ENCODE data around the gene CORT. TPM values are rescaled to one million over a fixed set of nuclear protein-coding genes. Genes with fewer than 3 reads are reported as not detected.
"Not testable (repeated sequence)": the region's sequence is repeated elsewhere in the genome, so short reads cannot be mapped to it uniquely, and the experiment has no call there.

Gene CORT
- total RNA-seq, 1 donor = 0.27 TPM

GRCh38 chr1:10473145-10473765 is 23.4 kb downstream of the CORT start:
- no peak for DNase-seq (ENCODE audit: low read depth in 2 of 3, low spot score in 2 of 3)

- DNase-seq (ENCODE audit: low read depth in 2 of 3, low spot score in 2 of 3) = not testable (repeated sequence)
Measured at GRCh38 chr1:10474309-10474612, 24.4 kb downstream of the CORT start.

- peak; percentile 59 to 89 (median 86) for DNase-seq (ENCODE audit: low read depth in 2 of 3, low spot score in 2 of 3)
Measured at GRCh38 chr1:10474613-10475507, 25.0 kb downstream of the CORT start, which contains the start of gene PEX14. PEX14 (plus strand) TSS chr1:10474950; CDS start chr1:10474967, 17 bp downstream.

GRCh38 chr1:10475510-10475909 is 25.7 kb downstream of the CORT start:
- DNase-seq (ENCODE audit: low read depth in 2 of 3, low spot score in 2 of 3) = no peak

DNA sequence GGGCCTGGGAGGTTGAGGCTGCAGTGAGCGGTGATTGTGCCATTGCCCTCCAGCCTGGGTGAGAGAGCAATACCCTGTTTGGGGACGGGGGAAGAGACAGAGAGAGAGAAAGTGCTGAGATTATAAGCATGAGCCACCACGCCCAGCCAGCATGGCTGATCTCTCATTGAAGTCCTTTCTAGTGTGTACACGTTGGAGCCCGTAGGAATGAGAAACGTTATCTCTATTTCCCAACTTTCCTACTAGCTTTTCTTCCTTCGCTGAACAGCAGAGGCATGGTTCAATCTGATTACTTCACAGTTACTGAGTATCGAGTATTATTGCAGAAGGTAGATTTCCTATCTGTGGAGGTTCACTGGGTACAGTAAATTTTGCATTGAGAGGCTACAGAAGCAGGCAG is 29.5 kb downstream of the CORT start:
- DNase-seq (ENCODE audit: low read depth in 2 of 3, low spot score in 2 of 3) = no peak

GRCh38 chr1:10480614-10481013 is 30.8 kb downstream of the CORT start:
- no peak for DNase-seq (ENCODE audit: low read depth in 2 of 3, low spot score in 2 of 3)

- no peak for DNase-seq (ENCODE audit: low read depth in 2 of 3, low spot score in 2 of 3)
Measured at GRCh38 chr1:10484521-10484920, 34.7 kb downstream of the CORT start.

DNA sequence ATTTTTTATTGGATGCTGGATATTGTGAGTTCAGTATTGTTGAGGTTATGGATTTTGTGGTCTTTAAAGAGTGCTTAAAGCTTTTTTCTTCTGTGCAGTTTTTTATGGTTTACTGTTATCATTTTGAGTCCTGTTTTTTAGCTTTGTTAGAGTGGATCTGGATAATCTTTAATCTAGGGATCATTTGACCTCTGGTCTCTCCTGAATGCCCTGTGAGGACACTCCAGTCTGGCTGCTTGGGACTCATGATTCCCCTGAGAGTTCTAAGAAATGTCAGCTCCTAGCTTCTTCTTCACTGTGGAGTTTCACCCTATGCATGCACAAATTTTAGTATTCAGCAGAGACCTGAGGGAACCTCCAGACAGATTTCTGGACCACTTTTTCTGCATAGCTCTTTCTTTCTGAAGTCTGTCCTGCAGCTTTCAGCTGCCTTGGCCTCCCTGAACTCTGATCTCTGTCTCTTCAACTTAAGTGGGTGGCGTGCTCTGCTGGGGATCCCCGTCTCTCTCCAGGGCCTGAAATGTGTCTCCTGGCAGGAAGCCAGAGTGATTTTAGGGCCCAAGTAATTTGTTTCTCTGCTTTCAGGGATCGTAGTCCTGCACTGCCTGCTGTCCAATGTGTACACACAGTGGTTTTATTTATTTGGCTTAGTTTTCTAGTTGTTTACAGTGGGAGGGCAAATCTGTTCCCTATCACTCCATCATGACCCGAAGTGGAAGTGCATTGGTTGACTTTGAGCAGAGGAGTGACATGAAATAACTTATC is 39.6 kb downstream of the CORT start:
- DNase-seq (ENCODE audit: low read depth in 2 of 3, low spot score in 2 of 3) = no peak

GRCh38 chr1:10490286-10490970 is 40.6 kb downstream of the CORT start:
- no peak for DNase-seq (ENCODE audit: low read depth in 2 of 3, low spot score in 2 of 3)

- no peak for DNase-seq (ENCODE audit: low read depth in 2 of 3, low spot score in 2 of 3)
Measured at GRCh38 chr1:10494418-10494753, 44.6 kb downstream of the CORT start.

GRCh38 chr1:10494754-10495474 is 45.1 kb downstream of the CORT start:
- peak; percentile 61 to 85 (median 69) for DNase-seq (ENCODE audit: low read depth in 2 of 3, low spot score in 2 of 3)

GRCh38 chr1:10495475-10495817 is 45.6 kb downstream of the CORT start:
- DNase-seq (ENCODE audit: low read depth in 2 of 3, low spot score in 2 of 3) = no peak

GRCh38 chr1:10495952-10496351 is 46.1 kb downstream of the CORT start:
- DNase-seq (ENCODE audit: low read depth in 2 of 3, low spot score in 2 of 3) = no peak

GRCh38 chr1:10497109-10497508 is 47.3 kb downstream of the CORT start:
- DNase-seq (ENCODE audit: low read depth in 2 of 3, low spot score in 2 of 3) = no peak

GRCh38 chr1:10498231-10498630 is 48.4 kb downstream of the CORT start:
- DNase-seq (ENCODE audit: low read depth in 2 of 3, low spot score in 2 of 3) = no peak

Other genes with a start within 250 kb of the CORT start
- gene KIF1B, start 239.5 kb upstream of the CORT start, total RNA-seq = 8.1 TPM
- 148 TPM for gene PGD, start 51.0 kb upstream of the CORT start, total RNA-seq
- gene CENPS, start 19.6 kb upstream of the CORT start, total RNA-seq = 9.4 TPM
- 36.6 TPM for gene DFFA, start 22.5 kb downstream of the CORT start, total RNA-seq
- gene PEX14, start 24.9 kb downstream of the CORT start, total RNA-seq = 22.6 TPM